ENCODE data around the gene ATG7.

The ATG7 gene

GRCh38 chr3:11283139-11283475 is 10.9 kb downstream of the ATG7 start:
- Histone ChIP-seq H3K4me3 (ENCODE audit: low read length) (no peak overlapping the region), H3K9me3 (ENCODE audit: control insufficient read depth, insufficient read depth, low read length) (no peaks in the 10 kb centered on the region), H3K36me3 (ENCODE audit: control insufficient read depth, low read length) (peaks cover 27% of the 10 kb centered on the region), H3K27ac (ENCODE audit: low read depth, low read length) (no peak overlapping the region), H3K9me2 (replicated peaks; ENCODE audit: control insufficient read depth, low read length) (no peaks in the 10 kb centered on the region), H3K79me2 (ENCODE audit: control insufficient read depth, low read length) (peaks cover 9% of the 10 kb centered on the region; the same call in 1 of the 2 replicates), H3K4me2 (ENCODE audit: low read length) (no peak overlapping the region), H3K27me3 (ENCODE audit: control insufficient read depth, low read length) (no peaks in the 10 kb centered on the region), H3F3A (ENCODE audit: control insufficient read depth, insufficient read depth) (peaks cover 7% of the 10 kb centered on the region; the same call in 1 of the 2 replicates), H4K20me1 (ENCODE audit: control insufficient read depth, insufficient read depth, low read depth, low read length) (no peaks in the 10 kb centered on the region), H3K4me1 (ENCODE audit: control insufficient read depth, low read length) (peaks cover 11% of the 10 kb centered on the region)
- TF ChIP-seq EZH2phosphoT487 (IDR thresholded peaks at IDR 0.05; ENCODE audit: borderline replicate concordance, low read length) (no peak), CTCF (IDR thresholded peaks at IDR 0.05; ENCODE audit: low read depth, low read length, poor library complexity, severe bottlenecking) (no peak)

- H3K27me3 ChIP-seq (ENCODE audit: control insufficient read depth, low read length), result no peaks in the 10 kb centered on the region
- peaks cover 10% of the 10 kb centered on the region; the same call in 1 of the 2 replicates for H3F3A ChIP-seq (ENCODE audit: control insufficient read depth, insufficient read depth)
- H3K4me1 ChIP-seq (ENCODE audit: control insufficient read depth, low read length), result peaks cover 20% of the 10 kb centered on the region
- peaks cover 30% of the 10 kb centered on the region for H3K36me3 ChIP-seq (ENCODE audit: control insufficient read depth, low read length)
- no peaks in the 10 kb centered on the region for H3K9me3 ChIP-seq (ENCODE audit: control insufficient read depth, insufficient read depth, low read length)
- no peaks in the 10 kb centered on the region for H3K9me2 ChIP-seq (replicated peaks; ENCODE audit: control insufficient read depth, low read length)
- H4K20me1 ChIP-seq (ENCODE audit: control insufficient read depth, insufficient read depth, low read depth, low read length), result no peaks in the 10 kb centered on the region
- TF ChIP-seq CTCF (IDR thresholded peaks at IDR 0.05; ENCODE audit: low read depth, low read length, poor library complexity, severe bottlenecking) (no peak), EZH2phosphoT487 (IDR thresholded peaks at IDR 0.05; ENCODE audit: borderline replicate concordance, low read length) (no peak)
- H3K27ac ChIP-seq (ENCODE audit: low read depth, low read length), result no peak overlapping the region
- no peak overlapping the region for H3K4me3 ChIP-seq (ENCODE audit: low read length)
- H3K4me2 ChIP-seq (ENCODE audit: low read length), result no peak overlapping the region
- H3K79me2 ChIP-seq (ENCODE audit: control insufficient read depth, low read length), result peaks cover 10% of the 10 kb centered on the region; the same call in 1 of the 2 replicates
Observed at GRCh38 chr3:11284011-11284410, 11.8 kb downstream of the ATG7 start.

- Histone ChIP-seq H4K20me1 (ENCODE audit: control insufficient read depth, insufficient read depth, low read depth, low read length) (no peaks in the 10 kb centered on the region), H3K4me3 (ENCODE audit: low read length) (no peak overlapping the region), H3K4me2 (ENCODE audit: low read length) (no peak overlapping the region), H3F3A (ENCODE audit: control insufficient read depth, insufficient read depth) (peaks cover 10% of the 10 kb centered on the region; the same call in 1 of the 2 replicates), H3K79me2 (ENCODE audit: control insufficient read depth, low read length) (peaks cover 17% of the 10 kb centered on the region; the same call in 1 of the 2 replicates), H3K27ac (ENCODE audit: low read depth, low read length) (no peak overlapping the region), H3K9me3 (ENCODE audit: control insufficient read depth, insufficient read depth, low read length) (no peaks in the 10 kb centered on the region), H3K27me3 (ENCODE audit: control insufficient read depth, low read length) (no peaks in the 10 kb centered on the region), H3K9me2 (replicated peaks; ENCODE audit: control insufficient read depth, low read length) (no peaks in the 10 kb centered on the region), H3K36me3 (ENCODE audit: control insufficient read depth, low read length) (peaks cover 26% of the 10 kb centered on the region), H3K4me1 (ENCODE audit: control insufficient read depth, low read length) (peaks cover 28% of the 10 kb centered on the region)
- no peak for TF ChIP-seq CTCF (IDR thresholded peaks at IDR 0.05; ENCODE audit: low read depth, low read length, poor library complexity, severe bottlenecking)
- no peak for TF ChIP-seq EZH2phosphoT487 (IDR thresholded peaks at IDR 0.05; ENCODE audit: borderline replicate concordance, low read length)
Observed at GRCh38 chr3:11285471-11285870, 13.3 kb downstream of the ATG7 start.

Measured in DOHH2 (cell line).